Endothelial cell of umbilical vein (primary cell): ENCODE results near the gene CARD9.
A peak's percentile ranks its signal among the peaks of the same experiment; 100 is the strongest.

Experiments used
- EZH2 ChIP-seq: IDR thresholded peaks from 2 replicates; pipeline ENCODE4 v1.6.1; 2012; ENCODE audit warnings: borderline replicate concordance, low read depth, mild to moderate bottlenecking, moderate library complexity, low read length, inconsistent platforms; ENCODE audit not compliant: severe bottlenecking
- FOS ChIP-seq: IDR thresholded peaks from 2 replicates; pipeline ENCODE4 v1.6.1; 2011; ENCODE audit warnings: mild to moderate bottlenecking, low read length, moderate library complexity, borderline replicate concordance; ENCODE audit not compliant: insufficient read depth
- MYC ChIP-seq: IDR thresholded peaks from one replicate; pipeline ENCODE4 v1.6.1; 2011; ENCODE audit warnings: mild to moderate bottlenecking, low read depth, low read length
- POLR2A ChIP-seq: IDR thresholded peaks from 2 replicates; pipeline ENCODE4 v1.6.1; 2012; ENCODE audit warnings: low read depth, mild to moderate bottlenecking, control low read depth, low read length
- POLR2AphosphoS5 ChIP-seq: IDR thresholded peaks from 2 replicates; pipeline ENCODE4 v1.6.1; 2012; ENCODE audit warnings: low read depth, mild to moderate bottlenecking, control low read depth, low read length, moderate library complexity; ENCODE audit not compliant: insufficient read depth
- TF ChIP-seq, protein P1 (sequence below), 2 donors: IDR thresholded peaks; 1 replicate in 1 of 2; 2 replicates in 1 of 2; pipeline ENCODE4 v1.5.1; 2011; ENCODE audit warnings: low read length in 2 of 2, mild to moderate bottlenecking in 2 of 2, moderate library complexity in 2 of 2, control low read depth in 1 of 2, inconsistent platforms in 1 of 2, low read depth in 1 of 2; ENCODE audit not compliant: insufficient read depth in 1 of 2; ENCODE audit errors: extremely low read depth in 1 of 2
- TF ChIP-seq, protein P2 (sequence below): IDR thresholded peaks from 2 replicates; pipeline ENCODE4 v1.6.1; 2011; ENCODE audit not compliant: insufficient read depth, insufficient read length

DNA sequence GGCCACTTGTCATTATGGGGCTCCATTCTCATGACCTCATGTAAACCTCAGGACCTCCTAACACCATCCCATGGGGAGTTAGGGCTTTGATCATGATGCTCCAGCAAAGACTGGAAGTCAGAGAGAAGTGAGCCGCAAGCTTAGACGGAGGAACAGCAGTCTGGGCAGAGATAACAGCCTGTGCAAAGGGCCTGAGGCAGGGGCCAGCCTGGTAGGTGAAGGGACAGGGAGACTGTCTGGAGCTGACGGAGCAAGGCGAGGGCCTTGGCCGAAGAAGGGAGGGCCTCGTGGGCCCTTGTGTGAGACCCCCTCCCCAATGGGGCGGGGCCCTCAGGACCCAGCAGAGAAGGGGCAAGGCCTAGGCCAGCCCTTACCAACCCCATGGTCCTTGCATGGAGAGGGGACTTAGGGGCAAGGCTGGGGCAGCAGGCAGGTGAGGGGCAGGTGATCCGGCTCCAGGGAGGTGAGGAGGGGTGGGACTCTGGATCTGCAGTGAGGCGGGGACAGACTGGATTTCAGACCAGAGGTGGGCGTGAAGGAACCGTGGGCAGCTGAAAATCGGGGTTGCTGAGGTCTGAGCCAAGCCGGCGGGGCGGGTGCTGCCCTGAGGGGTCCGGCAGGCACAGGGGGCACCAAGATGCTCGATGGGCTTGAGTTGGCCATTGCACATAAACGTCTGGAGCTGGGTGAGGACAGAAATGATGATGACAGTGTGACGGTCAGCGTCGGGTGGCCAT is 28.8 kb downstream of the CARD9 start:
- TF ChIP-seq POLR2A (no peak), MYC (no peak), EZH2 (no peak), FOS (no peak), POLR2AphosphoS5 (peak; percentile 45)
- TF ChIP-seq, protein P1, sequence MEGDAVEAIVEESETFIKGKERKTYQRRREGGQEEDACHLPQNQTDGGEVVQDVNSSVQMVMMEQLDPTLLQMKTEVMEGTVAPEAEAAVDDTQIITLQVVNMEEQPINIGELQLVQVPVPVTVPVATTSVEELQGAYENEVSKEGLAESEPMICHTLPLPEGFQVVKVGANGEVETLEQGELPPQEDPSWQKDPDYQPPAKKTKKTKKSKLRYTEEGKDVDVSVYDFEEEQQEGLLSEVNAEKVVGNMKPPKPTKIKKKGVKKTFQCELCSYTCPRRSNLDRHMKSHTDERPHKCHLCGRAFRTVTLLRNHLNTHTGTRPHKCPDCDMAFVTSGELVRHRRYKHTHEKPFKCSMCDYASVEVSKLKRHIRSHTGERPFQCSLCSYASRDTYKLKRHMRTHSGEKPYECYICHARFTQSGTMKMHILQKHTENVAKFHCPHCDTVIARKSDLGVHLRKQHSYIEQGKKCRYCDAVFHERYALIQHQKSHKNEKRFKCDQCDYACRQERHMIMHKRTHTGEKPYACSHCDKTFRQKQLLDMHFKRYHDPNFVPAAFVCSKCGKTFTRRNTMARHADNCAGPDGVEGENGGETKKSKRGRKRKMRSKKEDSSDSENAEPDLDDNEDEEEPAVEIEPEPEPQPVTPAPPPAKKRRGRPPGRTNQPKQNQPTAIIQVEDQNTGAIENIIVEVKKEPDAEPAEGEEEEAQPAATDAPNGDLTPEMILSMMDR (IDR thresholded peaks at IDR 0.05; ENCODE audit: extremely low read depth in 1 of 2, insufficient read depth in 1 of 2, low read depth in 1 of 2, low read length in 2 of 2) = no peak
- TF ChIP-seq, protein P2, sequence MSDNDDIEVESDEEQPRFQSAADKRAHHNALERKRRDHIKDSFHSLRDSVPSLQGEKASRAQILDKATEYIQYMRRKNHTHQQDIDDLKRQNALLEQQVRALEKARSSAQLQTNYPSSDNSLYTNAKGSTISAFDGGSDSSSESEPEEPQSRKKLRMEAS = no peak
